H9 (cell line): Measurements from ENCODE around the gene LYRM2. TPM values are rescaled to one million over a fixed set of nuclear protein-coding genes. Genes with fewer than 3 reads are reported as not detected.

Experiments used
- DNase-seq: peaks from one replicate; pipeline ENCODE4 v3.0.0-alpha.2; 2017
- H2AFZ ChIP-seq: one replicate; pipeline ENCODE4 v1.6.1; 2013; ENCODE audit warnings: mild to moderate bottlenecking, low read length, control low read depth, moderate library complexity
- H2AK5ac ChIP-seq: 2 replicates; pipeline ENCODE4 v1.6.1; 2013; ENCODE audit warnings: low read length, control low read depth, mixed read lengths; ENCODE audit not compliant: insufficient read length
- H2BK120ac ChIP-seq: one replicate; pipeline ENCODE4 v1.6.1; 2013; ENCODE audit warnings: low read depth, mild to moderate bottlenecking, low read length, control low read depth, inconsistent platforms; ENCODE audit not compliant: poor library complexity, severe bottlenecking
- H2BK12ac ChIP-seq: 2 replicates; pipeline ENCODE4 v1.6.1; 2013; ENCODE audit warnings: low read length, control low read depth, mixed read lengths, low read depth; ENCODE audit not compliant: insufficient read length
- H2BK15ac ChIP-seq: 2 replicates; pipeline ENCODE4 v1.6.1; 2013; ENCODE audit warnings: low read depth, low read length, control low read depth
- H2BK20ac ChIP-seq: one replicate; pipeline ENCODE4 v1.6.1; 2013; ENCODE audit warnings: low read depth, mild to moderate bottlenecking, low read length, control low read depth, inconsistent platforms; ENCODE audit not compliant: poor library complexity, severe bottlenecking
- H2BK5ac ChIP-seq: 2 replicates; pipeline ENCODE4 v1.6.1; 2013; ENCODE audit warnings: low read length, control low read depth, mixed read lengths; ENCODE audit not compliant: insufficient read length
- H3K14ac ChIP-seq: 2 replicates; pipeline ENCODE4 v1.6.1; 2013; ENCODE audit warnings: low read length, control low read depth; ENCODE audit not compliant: insufficient read depth
- H3K18ac ChIP-seq: 2 replicates; pipeline ENCODE4 v1.6.1; 2013; ENCODE audit warnings: low read depth, mild to moderate bottlenecking, mixed read lengths, low read length, control low read depth; ENCODE audit not compliant: insufficient read length
- H3K23ac ChIP-seq: 2 replicates; pipeline ENCODE4 v1.6.1; 2013; ENCODE audit warnings: low read length, control low read depth, mixed read lengths, low read depth; ENCODE audit not compliant: insufficient read length
- H3K23me2 ChIP-seq: 2 replicates; pipeline ENCODE4 v1.6.1; 2013; ENCODE audit warnings: low read depth, mild to moderate bottlenecking, mixed read lengths, low read length, control low read depth; ENCODE audit not compliant: insufficient read length, poor library complexity, severe bottlenecking
- H3K27ac ChIP-seq: 2 replicates; pipeline ENCODE4 v1.5.1; 2013; ENCODE audit warnings: low read length, control low read depth, mixed read lengths, low read depth; ENCODE audit not compliant: insufficient read length
- H3K27me3 ChIP-seq: 2 replicates; pipeline ENCODE4 v1.6.1; 2013; ENCODE audit warnings: low read length, control low read depth, inconsistent platforms; ENCODE audit not compliant: insufficient read depth
- H3K4ac ChIP-seq: 2 replicates; pipeline ENCODE4 v1.6.1; 2013; ENCODE audit warnings: low read depth, mild to moderate bottlenecking, control low read depth, inconsistent platforms, low read length, moderate library complexity
- H3K4me1 ChIP-seq: 2 replicates; pipeline ENCODE4 v1.6.1; 2013; ENCODE audit warnings: low read length, control low read depth, inconsistent platforms; ENCODE audit not compliant: insufficient read depth
- H3K4me2 ChIP-seq: 2 replicates; pipeline ENCODE4 v1.6.1; 2013; ENCODE audit warnings: low read length, control low read depth, mixed read lengths; ENCODE audit not compliant: insufficient read length, insufficient read depth
- H3K56ac ChIP-seq: 2 replicates; pipeline ENCODE4 v1.6.1; 2013; ENCODE audit warnings: low read depth, mild to moderate bottlenecking, mixed read lengths, low read length, control low read depth; ENCODE audit not compliant: insufficient read length
- H3K79me1 ChIP-seq: 2 replicates; pipeline ENCODE4 v1.6.1; 2013; ENCODE audit warnings: low read depth, mild to moderate bottlenecking, moderate library complexity, low read length, control low read depth, inconsistent platforms; ENCODE audit not compliant: insufficient read depth, poor library complexity, severe bottlenecking
- H3K79me2 ChIP-seq: 2 replicates; pipeline ENCODE4 v1.6.1; 2013; ENCODE audit warnings: low read length, control low read depth, inconsistent platforms; ENCODE audit not compliant: insufficient read depth
- H3K9ac ChIP-seq: 2 replicates; pipeline ENCODE4 v1.6.1; 2013; ENCODE audit warnings: low read length, control low read depth, mixed read lengths; ENCODE audit not compliant: insufficient read length; ENCODE audit errors: extremely low read depth
- H3K9me3 ChIP-seq: one replicate; pipeline ENCODE4 v1.6.1; 2013; ENCODE audit warnings: low read depth, low read length, inconsistent platforms; ENCODE audit not compliant: control insufficient read depth
- H3T11ph ChIP-seq: one replicate; pipeline ENCODE4 v1.6.1; 2013; ENCODE audit warnings: mild to moderate bottlenecking, low read length, control low read depth, inconsistent platforms
- H4K20me1 ChIP-seq: one replicate; pipeline ENCODE4 v1.6.1; 2013; ENCODE audit not compliant: control insufficient read depth, insufficient read length, insufficient read depth
- H4K5ac ChIP-seq: 2 replicates; pipeline ENCODE4 v1.6.1; 2013; ENCODE audit warnings: low read depth, mild to moderate bottlenecking, mixed read lengths, low read length, control low read depth; ENCODE audit not compliant: insufficient read length
- H4K8ac ChIP-seq: replicated peaks from 2 replicates; pipeline ENCODE4 v1.6.1; 2013; ENCODE audit warnings: low read length, control low read depth, mixed read lengths, low read depth; ENCODE audit not compliant: insufficient read length
- H4K91ac ChIP-seq: 2 replicates; pipeline ENCODE4 v1.6.1; 2013; ENCODE audit warnings: low read depth, mild to moderate bottlenecking, moderate library complexity, mixed read lengths, low read length, control low read depth; ENCODE audit not compliant: insufficient read length
- H3K27ac Mint-ChIP-seq, 3 experiments: 2 replicates in 2 of 3; 3 replicates in 1 of 3; pipeline ENCODE4 v1.8.0; 2020 to 2021; ENCODE audit warnings: mixed read lengths in 3 of 3, mild to moderate bottlenecking in 1 of 3, moderate library complexity in 1 of 3
- H3K27me3 Mint-ChIP-seq: 2 replicates; pipeline ENCODE4 v1.8.0; 2021; ENCODE audit warnings: low read depth, mild to moderate bottlenecking, moderate library complexity, mixed read lengths
- H3K36me3 Mint-ChIP-seq, 3 experiments: 2 replicates in 2 of 3; 3 replicates in 1 of 3; pipeline ENCODE4 v1.8.0; 2020 to 2021; ENCODE audit warnings: low read depth in 3 of 3, mixed read lengths in 3 of 3; ENCODE audit not compliant: insufficient read depth in 1 of 3
- H3K4me1 Mint-ChIP-seq, 2 experiments: 2 replicates each; pipeline ENCODE4 v1.8.0; 2020; ENCODE audit warnings: mixed read lengths in 2 of 2
- H3K4me3 Mint-ChIP-seq, 2 experiments: 2 replicates in 1 of 2; 3 replicates in 1 of 2; pipeline ENCODE4 v1.8.0; 2020 to 2021; ENCODE audit warnings: mild to moderate bottlenecking in 2 of 2, mixed read lengths in 2 of 2, moderate library complexity in 1 of 2
- H3K9me3 Mint-ChIP-seq, 2 experiments: 2 replicates in 1 of 2; 3 replicates in 1 of 2; pipeline ENCODE4 v1.8.0; 2020; ENCODE audit warnings: mild to moderate bottlenecking in 2 of 2, mixed read lengths in 2 of 2, moderate library complexity in 1 of 2
- CTCF ChIP-seq: fragments of 200-600 bp; sonication (generic); conservative IDR thresholded peaks from 3 replicates; pipeline ENCODE4 v1.8.0; 2021; ENCODE audit warnings: antibody characterized with exemption, mild to moderate bottlenecking
- WGBS: extraction: QIAGEN DNeasy Blood & Tissue Kit; methylation state at CpG from one replicate; pipeline ENCODE4 v1.1.7; 2013; ENCODE audit warnings: missing lambda C conversion rate, low lambda C conversion rate, mixed read lengths; ENCODE audit not compliant: insufficient read length; ENCODE audit errors: extremely low coverage; 5-methylcytosine and 5-hydroxymethylcytosine counted together
- total RNA-seq: library from RNA; stranded (reverse); gene quantifications from 2 replicates; pipeline ENCODE4 v1.2.1, GENCODE V29; 2021

LYRM2 gene
- total RNA-seq, 1 experiment from 2014 or later = 29.8 TPM

GRCh38 chr6:89660981-89661380 is 22.4 kb upstream of the LYRM2 start:
- Histone ChIP-seq H3K56ac (no peak overlapping the region), H3K27me3 (no peaks in the 10 kb centered on the region), H3K79me1 (no peaks in the 10 kb centered on the region), H4K8ac (no peak overlapping the region), H3K23me2 (no peaks in the 10 kb centered on the region), H2BK12ac (no peak overlapping the region), H2BK5ac (no peak overlapping the region), H3T11ph (no peak overlapping the region), H3K18ac (no peak overlapping the region), H2BK15ac (no peak overlapping the region), H3K14ac (no peak overlapping the region), H3K23ac (no peak overlapping the region), H3K9ac (no peak overlapping the region), H3K9me3 (no peaks in the 10 kb centered on the region), H3K27ac (no peak overlapping the region), H3K4ac (no peak overlapping the region), H4K91ac (no peak overlapping the region), H4K5ac (no peak overlapping the region), H3K4me2 (no peak overlapping the region), H2BK120ac (no peak overlapping the region), H3K79me2 (no peaks in the 10 kb centered on the region), H2AFZ (no peak overlapping the region), H2BK20ac (no peak overlapping the region), H3K4me1 (no peaks in the 10 kb centered on the region), H2AK5ac (no peak overlapping the region), H4K20me1 (no peaks in the 10 kb centered on the region)
- Mint-ChIP-seq H3K27ac (peak overlapping the region in 2 of 3 experiments; percentile 48 to 69; a peak in 2 of 7 replicates), H3K4me3 (no peak overlapping the region), H3K27me3 (no peaks in the 10 kb centered on the region), H3K36me3 (peaks cover 70 to 92% (median 73%) of the 10 kb centered on the region in 3 experiments), H3K4me1 (no peaks in the 10 kb centered on the region), H3K9me3 (no peaks in the 10 kb centered on the region)
- no peak for DNase-seq
- TF ChIP-seq CTCF = no peak
- no CpG with 5 or more reads among the region's 4 CpGs for WGBS
